HG03175 (cell line): Measurements from ENCODE around the gene PTPN1.

Experiments used
- ATAC-seq: cut with Tn5 transposase; IDR thresholded peaks from one replicate; pipeline ENCODE4 v1.9.1; 2021; ENCODE audit warnings: mild to moderate bottlenecking, moderate library complexity; ENCODE audit not compliant: unreplicated experiment

Gene PTPN1

DNA sequence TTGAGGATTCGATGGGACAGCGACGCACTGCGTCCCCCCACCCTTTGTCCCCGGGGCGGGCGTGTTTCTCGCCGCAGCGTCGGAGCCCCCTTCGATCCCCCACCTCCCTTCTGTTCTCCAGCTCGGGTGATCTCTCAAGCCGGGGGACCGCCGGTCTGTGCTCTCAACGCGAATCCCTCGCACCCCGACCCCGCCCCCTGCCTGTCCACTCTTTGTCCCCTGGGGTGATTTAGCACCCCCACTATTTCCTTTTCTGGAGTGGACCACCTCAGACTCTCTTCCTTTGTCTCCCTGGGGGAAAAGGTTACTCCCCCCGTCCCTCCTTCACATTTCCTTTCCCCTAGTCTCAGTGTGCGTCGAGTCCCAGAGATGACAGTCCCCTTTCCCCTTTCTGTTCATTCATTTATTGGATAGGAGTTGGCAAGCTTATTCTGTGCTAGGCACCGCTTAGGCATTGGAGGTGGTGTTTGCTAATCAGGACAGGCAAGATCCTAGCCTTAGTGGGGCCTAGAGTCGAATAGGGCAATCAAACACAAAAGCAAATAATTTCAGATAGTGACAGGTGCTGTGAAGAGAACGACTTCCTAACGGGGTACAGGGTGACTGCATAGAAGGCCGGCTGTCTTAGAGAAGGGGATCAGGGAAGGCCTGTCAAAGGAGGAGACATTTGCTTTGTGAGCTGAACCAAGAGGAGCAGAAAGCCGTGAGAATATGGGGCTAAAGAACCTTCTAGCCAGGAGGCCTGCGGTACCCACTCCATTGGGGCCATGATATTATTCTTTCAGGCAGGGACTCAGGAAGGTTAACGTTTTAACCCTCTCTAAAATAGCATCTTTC lies 741 bp downstream of the PTPN1 start:
- no peak for ATAC-seq

DNA sequence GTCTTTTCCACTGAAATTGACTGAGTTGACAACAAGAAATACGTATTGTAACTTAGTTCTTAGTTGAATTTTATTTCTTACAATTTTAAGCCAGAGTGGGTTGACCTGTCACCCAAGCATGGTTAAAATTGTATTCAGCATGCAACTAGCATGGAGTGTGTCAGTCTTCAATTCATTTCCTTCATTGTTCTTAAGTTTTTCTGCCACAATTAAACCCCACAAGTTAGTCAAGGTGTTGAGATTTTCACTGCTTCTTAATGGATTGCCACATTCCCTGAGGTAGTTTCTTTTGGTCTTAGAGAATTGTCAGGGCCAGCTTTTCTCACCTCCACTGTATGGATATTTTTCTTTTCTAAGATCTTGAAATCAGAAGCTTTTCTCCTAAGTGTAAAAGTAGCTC lies 2.1 kb downstream of the PTPN1 start:
- ATAC-seq: no peak

DNA sequence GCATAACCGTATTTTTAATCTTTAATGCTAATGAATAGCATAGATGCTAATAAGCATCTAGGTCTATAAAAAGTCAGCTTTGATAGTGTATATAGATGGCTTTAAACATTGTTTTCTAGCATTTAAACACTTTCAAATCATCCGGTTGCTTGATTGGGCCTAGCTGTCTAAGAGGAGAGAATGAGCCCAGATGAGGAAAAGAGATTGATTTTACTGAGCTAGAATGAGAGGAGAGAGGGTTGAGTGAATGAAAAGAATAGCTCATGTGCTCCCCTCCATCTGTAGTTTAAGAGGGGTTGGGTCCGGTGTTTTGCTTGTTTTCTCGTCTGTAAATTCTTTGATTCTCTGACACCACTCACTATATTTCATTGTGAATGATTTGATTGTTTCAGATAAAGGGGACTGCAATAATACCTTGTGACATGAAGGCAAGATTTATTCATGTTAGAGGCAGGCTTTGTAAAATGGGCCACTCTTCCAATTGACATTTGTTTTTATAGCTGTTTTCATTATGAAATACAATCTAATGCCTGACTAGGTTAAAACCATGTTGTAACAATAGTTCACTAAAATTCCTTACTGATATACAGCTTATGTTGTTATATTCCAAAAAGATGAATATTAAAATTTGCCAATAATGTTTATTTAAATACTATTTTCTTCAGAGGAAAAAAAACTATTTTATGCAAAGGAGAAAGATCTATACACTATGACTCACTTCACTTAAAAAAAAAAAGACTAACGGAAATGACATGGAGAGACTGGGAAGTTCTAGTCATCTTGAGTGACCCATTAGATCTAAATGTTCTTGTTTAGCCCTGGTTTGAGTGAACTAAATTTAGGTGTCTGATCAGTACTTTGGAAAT lies 3.2 kb downstream of the PTPN1 start:
- no peak for ATAC-seq

DNA sequence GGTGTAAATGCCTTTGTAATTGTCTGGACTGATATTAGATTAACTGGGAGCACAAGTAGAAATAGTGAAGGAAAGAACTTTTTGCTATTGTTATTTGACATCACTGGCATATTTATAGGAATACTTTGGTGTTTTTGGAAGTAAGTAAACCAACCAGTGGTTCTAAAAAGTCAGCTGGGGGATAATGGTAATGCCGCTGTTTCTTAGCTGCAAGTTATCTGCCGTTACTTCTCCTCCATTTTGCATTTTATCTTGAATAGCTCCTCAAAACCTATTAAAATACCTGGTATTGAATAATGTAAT lies 3.8 kb downstream of the PTPN1 start:
- no peak for ATAC-seq

DNA sequence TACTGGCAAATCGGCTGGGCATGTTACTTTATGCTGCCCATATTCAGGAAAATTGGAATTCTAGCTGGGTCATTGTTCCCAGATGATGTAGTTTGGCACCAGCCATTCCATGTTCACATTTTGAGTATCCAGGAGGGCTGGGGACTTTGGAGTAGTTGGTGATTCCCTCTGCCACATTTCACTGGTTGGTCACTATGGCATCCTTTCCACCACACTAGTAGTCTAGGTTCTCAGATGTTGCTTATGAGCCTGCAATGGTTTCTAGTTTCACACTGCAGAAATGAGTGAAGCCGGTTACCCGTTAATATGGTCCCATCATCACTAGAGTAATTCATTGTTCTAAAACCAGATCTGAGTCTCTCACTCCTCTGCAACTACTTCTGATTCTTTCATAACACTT lies 4.6 kb downstream of the PTPN1 start:
- no peak for ATAC-seq

DNA sequence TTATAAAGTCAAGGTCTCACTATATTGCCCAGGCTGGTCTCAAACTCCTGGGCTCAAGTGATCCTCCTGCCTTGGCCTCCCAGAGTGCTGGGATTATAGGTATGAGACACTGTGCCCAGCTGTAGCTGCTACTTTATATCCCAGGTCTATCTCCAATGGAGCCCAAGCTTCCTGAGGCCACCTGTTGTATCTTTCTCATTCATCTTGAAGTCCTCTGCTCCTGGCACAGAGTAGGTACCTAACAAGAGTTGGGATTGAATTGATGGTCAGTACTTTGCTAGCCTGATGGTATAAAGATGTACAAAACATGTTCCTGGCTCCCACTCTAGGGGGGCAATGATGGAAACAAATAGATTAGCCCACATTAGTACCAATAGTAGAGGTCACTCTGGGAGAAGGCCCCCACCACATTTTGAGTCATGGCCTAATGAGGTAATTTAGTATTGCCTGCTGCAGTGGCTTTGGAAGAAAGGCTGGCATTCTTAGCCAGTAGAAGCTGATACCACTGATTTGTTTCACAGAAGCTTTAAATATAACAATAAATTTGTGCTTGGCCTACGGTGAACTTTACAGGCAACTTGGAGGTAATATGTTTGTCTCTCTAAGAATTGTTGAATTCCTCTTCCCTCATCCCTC lies 5.4 kb downstream of the PTPN1 start:
- no peak for ATAC-seq

DNA sequence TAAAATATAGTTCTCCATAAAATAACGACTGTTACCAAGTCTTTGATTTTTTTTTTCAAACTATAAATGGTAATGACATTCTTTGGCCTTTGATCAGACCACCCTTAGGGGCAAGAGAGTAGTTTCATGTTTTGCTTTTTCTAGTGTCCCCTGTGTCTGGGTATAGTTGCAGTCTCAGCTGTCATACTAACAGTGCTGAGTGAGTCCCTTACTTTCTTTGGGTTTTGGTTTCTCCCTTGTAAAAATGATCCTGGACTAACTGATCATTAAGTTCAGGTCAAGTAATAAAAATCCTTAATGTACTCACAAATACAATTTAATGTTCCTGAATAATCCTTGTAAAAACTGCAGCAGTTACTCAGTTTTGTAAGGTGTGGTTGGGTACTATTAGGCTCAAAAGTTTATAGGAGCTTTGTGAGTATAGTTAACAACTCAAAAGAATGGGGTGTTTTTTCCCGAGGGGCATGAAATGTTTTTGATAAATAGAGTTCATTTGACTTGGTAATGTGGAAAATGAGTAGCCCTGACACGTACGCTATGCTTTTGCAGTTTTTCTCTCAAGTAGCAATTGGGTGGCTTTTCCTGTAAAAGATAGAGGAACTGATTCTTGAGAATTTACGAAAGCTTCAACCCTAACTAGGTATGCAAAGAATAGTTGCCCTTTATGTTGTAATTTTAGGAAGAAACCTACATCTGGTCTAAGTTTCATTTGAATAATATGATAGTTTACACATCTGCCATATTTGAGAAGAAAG lies 6.2 kb downstream of the PTPN1 start:
- ATAC-seq: peak; percentile 65

DNA sequence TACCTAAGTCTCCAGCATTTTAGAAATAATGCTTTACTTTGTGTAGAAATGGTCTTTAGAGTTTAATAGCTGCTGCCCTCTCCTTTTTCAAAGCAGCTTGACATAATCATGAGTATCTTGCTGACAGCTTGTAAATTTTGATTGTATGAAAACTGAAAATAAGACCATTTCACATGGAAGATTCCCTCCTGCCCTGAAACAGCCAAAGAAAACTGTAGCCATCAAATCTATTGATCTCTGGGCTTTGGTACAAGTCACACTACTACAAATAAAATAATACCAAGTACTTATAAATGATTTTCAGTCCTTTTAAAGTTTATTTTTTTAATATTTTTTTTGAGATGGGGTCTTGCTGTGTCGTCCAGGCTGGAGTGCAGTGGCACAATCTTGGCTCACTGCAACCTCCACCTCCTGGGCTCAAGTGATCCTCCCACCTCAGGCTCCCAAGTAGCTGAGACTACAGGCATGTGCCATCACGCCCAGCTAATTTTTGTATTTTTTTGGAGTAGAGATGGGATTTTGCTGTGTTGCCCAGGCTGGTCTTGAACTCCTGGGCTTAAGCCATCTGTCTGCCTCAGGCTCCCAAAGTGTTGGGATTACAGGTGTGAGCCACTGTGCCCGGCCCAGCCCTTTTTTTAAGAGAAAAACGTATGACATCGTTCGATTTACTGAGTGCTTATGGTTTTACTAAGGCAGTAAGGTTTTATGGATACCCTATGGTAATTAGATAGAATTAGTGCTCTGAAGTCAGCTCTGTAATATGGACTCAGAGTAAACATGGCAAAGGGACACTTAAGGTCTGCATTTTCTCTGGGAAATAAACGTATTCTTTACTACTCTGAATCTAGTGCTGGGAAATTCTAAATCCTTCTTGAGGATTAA lies 7.0 kb downstream of the PTPN1 start:
- no peak for ATAC-seq

DNA sequence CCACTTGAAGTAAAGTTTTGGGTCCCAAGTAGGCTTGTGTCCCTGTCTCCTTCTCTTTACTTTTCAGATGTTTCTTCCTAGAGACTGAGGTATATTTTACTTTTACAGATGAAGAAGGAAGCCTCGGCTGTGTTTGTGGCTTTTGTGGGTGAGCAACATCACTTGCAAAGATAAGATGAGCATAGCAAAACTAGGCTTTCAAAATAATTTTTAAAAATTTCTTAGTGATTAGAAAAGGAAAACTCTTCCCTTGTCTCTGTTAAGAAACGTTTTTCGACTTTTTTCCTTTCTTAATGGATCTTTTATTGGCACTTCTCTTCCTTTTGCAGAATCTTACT lies 7.6 kb downstream of the PTPN1 start:
- no peak for ATAC-seq

DNA sequence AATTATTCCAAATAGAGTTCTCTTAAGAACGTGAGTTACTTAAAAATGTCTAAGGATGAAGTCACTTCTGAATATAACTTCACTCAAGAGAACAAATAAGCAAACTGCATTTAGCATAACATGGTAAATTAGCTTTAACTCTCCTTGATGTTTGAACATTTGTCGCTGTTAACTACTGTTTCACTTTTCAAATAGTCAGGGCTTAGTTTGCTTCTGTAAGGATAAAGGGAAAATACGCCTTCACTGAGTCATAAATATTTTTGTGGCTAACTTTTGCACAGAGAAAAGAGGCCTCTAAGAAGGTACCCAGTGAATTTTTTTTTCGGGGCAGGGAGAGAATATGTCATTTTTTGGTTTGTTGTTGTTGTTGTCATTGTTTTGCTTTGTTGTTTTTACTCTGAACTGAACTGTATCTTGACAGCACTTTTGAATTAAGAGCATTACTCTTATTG lies 8.1 kb downstream of the PTPN1 start:
- no peak for ATAC-seq

DNA sequence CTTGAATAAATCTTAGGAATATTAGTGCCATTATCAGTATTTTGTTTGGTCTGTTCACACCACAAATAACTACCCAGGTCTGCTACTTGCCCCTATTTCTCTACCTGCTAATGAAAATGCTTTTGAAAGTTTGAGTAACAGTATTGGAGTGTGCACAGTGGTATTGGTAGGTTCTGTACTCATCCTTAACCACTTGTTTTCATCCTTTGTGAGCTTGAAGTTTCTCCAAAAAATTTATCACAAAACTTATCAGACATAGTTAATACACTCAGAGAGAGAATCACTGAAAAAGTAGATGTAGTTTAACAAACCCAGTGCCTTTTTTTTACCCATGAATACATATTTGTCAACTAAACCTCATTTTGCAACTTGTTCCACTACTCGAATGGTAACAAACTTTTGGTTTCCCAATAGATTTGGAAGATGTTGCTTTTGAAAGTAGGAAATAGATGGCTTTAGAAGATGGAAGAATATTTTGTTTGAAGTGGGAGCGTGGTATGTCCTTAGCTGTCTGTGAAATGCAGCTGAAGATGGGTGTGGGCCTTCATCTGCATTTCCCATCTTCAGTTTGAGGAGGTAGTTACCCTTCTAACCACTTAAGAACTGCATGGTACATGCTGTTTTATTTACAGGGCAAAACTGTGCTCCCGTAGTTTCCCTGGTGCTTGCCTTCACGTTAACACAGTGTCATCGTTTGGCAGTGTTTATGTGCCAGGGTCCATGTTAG lies 9.0 kb downstream of the PTPN1 start:
- no peak for ATAC-seq

DNA sequence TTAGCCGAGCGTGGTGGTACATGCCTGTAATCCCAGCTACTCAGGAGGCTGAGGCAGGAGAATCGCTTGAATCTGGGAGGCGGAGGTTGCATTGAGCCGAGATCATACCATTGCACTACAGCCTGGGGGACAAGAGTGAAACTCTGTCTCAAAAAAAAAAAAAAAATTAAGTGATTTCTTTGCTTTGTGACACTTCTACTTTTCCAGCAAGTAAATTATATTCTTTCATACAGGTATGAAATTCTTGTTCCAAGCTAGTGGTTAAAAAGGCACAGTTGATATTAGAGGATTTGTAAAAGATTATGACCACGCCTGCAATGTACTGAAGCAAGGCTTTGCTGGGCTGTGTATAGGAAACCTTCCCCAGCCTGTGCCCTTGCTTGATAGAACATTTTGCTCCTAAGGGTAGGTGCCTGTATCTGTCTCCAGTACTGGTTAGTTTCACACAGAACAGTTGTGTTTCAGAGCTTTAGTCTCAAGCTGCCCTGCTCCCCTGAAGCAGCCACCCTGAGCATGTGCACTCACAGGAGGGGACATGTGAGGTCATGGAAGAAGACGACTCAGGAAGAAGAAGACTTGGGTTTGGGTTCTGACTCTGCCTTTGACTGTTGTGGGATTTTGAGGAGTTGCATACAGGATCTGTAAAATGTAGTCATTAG lies 10.2 kb downstream of the PTPN1 start:
- ATAC-seq: no peak

DNA sequence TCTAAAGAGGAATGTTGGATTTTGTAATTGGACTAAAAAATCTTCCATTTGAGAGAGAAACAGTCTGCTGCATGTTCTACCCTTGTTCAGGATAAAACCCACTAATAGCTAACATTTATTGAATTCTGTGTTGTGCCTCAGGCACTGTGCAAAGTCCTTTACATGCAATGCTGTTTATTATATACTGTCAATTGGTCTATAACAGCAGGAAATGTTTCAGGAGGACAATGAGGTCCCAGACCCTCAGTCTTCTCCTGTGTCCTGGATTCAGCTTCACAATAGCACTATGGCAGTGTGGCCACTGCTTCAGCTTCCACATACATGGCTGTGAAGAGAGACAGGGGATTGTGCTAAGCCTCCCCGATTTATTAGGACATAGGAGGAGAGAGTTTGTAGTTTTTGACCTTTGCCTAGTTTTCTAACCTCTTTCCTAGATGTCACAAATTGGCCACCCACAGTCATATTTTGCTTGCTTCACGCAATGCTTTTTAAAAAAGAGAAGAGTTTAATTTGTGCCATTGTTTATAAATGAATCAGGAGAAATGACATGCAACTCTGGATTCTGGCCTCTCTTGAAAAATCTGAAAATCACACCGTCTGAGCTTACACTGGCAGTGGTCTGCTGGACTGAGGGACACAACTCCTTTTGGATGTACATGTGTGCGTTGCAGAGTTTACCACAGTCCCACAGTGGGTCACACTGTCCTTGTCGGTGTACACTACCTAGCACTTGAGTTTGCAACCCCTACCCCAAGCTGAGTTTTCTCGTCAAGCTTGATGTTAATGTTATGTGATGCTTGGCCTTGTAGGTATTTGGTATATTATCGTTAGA lies 11.3 kb downstream of the PTPN1 start:
- ATAC-seq: no peak

DNA sequence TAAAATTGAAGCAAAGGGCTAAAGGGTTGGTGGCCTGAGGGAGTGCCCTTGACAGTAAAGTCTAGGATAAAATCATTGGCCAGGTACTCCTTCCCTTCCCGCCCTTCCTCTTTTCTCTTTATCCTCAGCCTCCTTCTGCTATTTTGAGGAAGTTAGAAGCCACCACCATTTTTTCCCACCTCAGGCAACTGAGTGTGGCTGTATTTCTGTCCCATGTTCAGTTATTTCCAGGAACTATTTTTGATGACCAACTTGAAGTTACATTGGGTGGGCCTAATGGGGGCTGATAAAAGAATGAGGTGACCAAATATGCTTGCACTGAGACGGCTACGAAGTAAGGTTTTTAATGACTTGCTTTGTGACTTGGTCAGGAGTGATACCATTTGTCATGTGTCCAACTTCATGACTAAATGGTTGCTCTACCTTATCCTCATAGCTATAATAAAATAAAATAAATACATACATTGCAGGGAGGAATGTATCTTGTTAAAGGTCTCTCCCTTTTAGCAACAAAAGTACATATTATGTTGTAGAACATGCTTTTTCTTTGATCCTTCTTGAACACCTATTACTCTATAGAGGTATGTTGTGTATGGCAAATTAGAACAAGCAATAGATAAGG lies 12.0 kb downstream of the PTPN1 start:
- ATAC-seq: no peak

DNA sequence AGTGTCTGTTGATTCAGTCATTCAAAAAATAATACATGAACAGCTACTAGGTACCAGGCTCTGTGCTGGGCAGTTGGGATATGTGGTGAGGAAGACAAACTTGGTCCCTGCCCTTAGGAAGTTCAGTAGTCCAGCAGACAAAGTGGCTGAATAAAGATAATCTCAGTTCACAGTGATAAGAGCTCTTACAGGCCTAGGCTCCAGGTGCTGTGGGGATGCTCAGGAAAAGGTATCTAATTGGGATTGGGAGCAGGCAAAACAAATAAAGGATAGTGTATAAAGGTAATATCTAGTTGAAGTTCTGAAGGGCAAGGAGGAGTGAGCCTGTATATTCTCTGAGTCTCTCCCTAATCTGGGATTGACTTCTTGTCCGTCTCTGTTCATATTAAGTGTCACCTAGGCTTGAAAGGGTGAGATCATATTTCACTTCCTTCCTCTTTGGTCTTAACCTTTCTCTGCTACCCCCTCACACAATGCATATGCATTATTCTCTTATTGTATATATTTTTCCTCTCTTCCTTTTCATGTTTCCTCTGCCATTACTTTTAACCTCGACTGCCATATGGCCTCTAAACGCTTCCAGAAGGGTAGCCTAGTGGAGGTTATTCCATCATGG lies 13.5 kb downstream of the PTPN1 start:
- no peak for ATAC-seq

DNA sequence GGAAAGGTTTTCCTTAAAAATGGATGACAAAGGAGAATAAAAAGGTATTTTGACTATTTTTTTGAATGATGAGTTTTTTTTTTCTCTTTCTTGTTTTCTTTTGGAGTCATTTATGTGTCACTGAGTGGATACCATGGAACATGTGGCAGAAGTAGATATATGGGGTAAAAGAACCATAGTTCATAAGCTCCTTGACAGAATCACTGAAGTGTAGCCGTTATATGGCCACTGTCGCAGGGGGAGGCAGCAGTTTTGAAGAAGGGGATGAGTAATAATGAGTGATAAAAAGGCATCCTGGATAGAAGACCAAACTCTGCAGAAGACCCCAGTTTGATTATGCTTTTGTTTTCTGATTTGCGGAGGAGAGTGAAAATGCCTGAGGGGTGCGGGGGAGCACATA lies 15.5 kb downstream of the PTPN1 start:
- no peak for ATAC-seq

DNA sequence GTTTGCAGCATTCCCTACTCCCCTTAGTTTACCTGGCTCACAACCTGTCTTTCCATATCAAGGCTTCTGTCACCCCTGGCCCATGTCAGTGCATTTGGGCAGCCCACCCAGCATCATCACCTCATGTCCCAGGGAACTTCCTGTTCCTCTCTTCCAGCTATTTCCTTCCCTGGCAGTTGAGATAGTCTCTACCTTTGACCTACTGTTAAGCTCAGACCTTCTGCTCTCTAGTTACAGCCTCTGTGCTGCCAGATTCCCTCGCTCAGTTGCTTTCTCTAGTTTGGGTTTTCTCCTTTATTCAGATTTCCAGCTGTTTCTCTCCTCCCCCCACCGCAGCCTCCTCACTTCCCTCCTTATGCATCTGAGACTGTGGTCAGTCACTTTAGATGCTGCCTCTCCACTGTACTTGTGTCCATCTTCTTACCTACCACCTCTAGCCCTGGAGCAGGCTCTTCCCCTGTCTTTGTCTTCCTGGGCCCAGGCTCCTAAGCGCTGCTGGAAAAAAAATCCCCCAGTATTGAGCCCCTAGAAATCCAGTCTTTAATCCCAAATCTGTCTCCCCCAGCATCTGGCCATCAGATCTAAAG lies 16.3 kb downstream of the PTPN1 start:
- no peak for ATAC-seq
